GM19324 (cell line): ENCODE data around the gene TTC7B.

Source experiments
- ATAC-seq: cut with Tn5 transposase; IDR thresholded peaks from one replicate; pipeline ENCODE4 v1.9.1; 2021; ENCODE audit warnings: mild to moderate bottlenecking, moderate library complexity; ENCODE audit not compliant: unreplicated experiment, low FRiP score

Gene TTC7B

GRCh38 chr14:90808759-90809529 lies 7.3 kb downstream of the TTC7B start:
- ATAC-seq = no peak

- no peak for ATAC-seq
Observed at GRCh38 chr14:90807060-90807459, 9.2 kb downstream of the TTC7B start.

- ATAC-seq = no peak
Observed at GRCh38 chr14:90805662-90806540, 10.3 kb downstream of the TTC7B start.

- ATAC-seq = no peak
Observed at GRCh38 chr14:90805084-90805391, 11.2 kb downstream of the TTC7B start.

GRCh38 chr14:90804292-90805083 lies 11.7 kb downstream of the TTC7B start:
- no peak for ATAC-seq

GRCh38 chr14:90803249-90803648 lies 13.0 kb downstream of the TTC7B start:
- no peak for ATAC-seq

GRCh38 chr14:90799420-90799819 lies 16.8 kb downstream of the TTC7B start:
- no peak for ATAC-seq

GRCh38 chr14:90797919-90798318 lies 18.3 kb downstream of the TTC7B start:
- no peak for ATAC-seq

- no peak for ATAC-seq
Observed at GRCh38 chr14:90797451-90797850, 18.8 kb downstream of the TTC7B start.

GRCh38 chr14:90796329-90796728 lies 19.9 kb downstream of the TTC7B start:
- no peak for ATAC-seq

GRCh38 chr14:90795744-90796143 lies 20.5 kb downstream of the TTC7B start:
- no peak for ATAC-seq

GRCh38 chr14:90791486-90791885 lies 24.7 kb downstream of the TTC7B start:
- no peak for ATAC-seq

GRCh38 chr14:90788031-90788430 lies 28.2 kb downstream of the TTC7B start:
- ATAC-seq = no peak

GRCh38 chr14:90785876-90786450 lies 30.3 kb downstream of the TTC7B start:
- no peak for ATAC-seq

GRCh38 chr14:90785471-90785870 lies 30.8 kb downstream of the TTC7B start:
- no peak for ATAC-seq

- no peak for ATAC-seq
Observed at GRCh38 chr14:90784621-90785270, 31.5 kb downstream of the TTC7B start.

- no peak for ATAC-seq
Observed at GRCh38 chr14:90783344-90783743, 32.9 kb downstream of the TTC7B start.

GRCh38 chr14:90782892-90783291 lies 33.3 kb downstream of the TTC7B start:
- ATAC-seq = no peak

- no peak for ATAC-seq
Observed at GRCh38 chr14:90781876-90782275, 34.4 kb downstream of the TTC7B start.

GRCh38 chr14:90781344-90781761 lies 34.9 kb downstream of the TTC7B start:
- no peak for ATAC-seq
